IPS-18c (cell line): Measurements from ENCODE around the gene CHAF1B.
"Not testable (repeated sequence)": the region's sequence is repeated elsewhere in the genome, so short reads cannot be mapped to it uniquely, and the experiment has no call there.

Experiments
- H3K4me3 ChIP-seq: 2 replicates; pipeline ENCODE4 v1.7.0; 2013; ENCODE audit warnings: low read depth, mild to moderate bottlenecking, low read length, moderate library complexity; ENCODE audit not compliant: insufficient read depth
- H3K9me3 ChIP-seq: one replicate; pipeline ENCODE4 v1.6.1; 2013; ENCODE audit warnings: mild to moderate bottlenecking, low read length, moderate library complexity; ENCODE audit not compliant: control insufficient read depth, insufficient read depth

The CHAF1B gene

DNA sequence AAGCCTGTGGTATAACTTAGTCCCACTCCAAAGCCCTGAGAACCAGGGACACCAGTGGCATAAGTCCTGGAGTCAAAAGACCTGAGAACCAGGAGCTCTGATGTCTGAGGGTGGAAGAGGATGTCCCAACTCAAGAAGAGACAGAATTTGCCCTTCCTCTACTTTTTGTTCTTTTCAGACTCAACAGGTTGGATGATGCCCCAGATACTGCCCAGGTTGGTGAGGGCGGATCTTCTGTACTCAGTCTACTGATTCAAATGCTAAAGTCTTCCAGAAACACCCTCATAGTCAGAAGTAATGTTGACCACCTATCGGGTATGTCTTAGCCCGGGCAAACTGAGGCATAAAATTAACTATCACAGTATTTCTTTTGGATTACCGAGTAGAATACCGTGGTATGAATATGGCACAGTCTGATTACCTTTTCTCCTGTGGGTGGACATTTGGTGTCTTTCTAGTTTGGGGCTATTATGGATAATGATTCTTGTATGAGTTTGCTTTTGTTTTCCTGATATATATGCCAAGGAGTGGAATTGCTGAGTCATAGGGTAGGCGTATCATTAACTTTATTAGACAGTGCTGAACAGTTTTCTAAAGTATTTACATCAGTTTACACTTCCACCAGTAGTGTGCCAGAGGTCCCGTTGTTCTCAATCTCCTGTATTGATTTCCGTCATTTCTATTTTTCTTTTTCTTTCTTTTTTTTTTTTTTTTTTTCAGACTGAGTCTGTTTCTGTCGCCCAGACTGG lies 3.2 kb upstream of the CHAF1B start:
- H3K9me3 ChIP-seq: no peaks in the 10 kb centered on the region

DNA sequence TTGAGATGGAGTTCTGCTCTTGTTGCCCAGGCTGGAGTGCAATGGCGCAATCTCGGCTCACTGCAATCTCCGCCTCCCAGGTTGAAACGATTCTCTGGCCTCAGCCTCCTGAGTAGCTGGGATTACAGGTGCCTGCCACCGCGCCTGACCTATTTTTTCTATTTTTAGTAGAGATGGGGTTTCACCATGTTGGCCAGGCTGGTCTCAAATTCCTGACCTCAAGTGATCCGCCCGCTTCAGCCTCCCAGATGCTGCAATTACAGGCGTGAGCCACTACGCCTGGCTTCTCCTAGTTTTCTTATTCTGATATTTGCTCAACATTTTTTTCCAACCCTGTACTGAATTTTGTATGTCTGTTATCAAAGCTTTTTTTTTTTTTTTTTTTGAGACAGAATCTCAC lies 2.5 kb upstream of the CHAF1B start:
- H3K9me3 ChIP-seq, H3K4me3 ChIP-seq: not testable (repeated sequence)

More for the DNA sequence above, 3.2 kb upstream of the CHAF1B start:
- H3K4me3 ChIP-seq: no peak overlapping the region

DNA sequence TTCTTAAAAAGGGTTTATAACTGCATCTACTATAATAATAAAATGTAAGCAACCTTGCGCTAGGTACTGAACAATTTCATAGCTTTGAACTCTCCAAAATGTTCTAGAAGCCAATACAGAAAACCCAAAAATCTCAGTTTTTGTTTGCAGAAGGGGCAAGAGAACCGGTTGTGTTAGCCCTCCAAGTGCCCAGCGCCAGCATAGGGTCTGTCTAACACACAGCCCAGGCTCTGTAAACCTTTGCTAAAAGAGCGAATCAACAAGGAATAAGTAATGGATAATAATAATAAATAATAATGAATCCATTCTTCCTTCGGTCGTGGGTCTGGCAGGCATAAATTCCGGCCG lies 333 bp upstream of the CHAF1B start:
- peaks cover 2% of the 10 kb centered on the region for H3K9me3 ChIP-seq
- H3K4me3 ChIP-seq: no peak overlapping the region

DNA sequence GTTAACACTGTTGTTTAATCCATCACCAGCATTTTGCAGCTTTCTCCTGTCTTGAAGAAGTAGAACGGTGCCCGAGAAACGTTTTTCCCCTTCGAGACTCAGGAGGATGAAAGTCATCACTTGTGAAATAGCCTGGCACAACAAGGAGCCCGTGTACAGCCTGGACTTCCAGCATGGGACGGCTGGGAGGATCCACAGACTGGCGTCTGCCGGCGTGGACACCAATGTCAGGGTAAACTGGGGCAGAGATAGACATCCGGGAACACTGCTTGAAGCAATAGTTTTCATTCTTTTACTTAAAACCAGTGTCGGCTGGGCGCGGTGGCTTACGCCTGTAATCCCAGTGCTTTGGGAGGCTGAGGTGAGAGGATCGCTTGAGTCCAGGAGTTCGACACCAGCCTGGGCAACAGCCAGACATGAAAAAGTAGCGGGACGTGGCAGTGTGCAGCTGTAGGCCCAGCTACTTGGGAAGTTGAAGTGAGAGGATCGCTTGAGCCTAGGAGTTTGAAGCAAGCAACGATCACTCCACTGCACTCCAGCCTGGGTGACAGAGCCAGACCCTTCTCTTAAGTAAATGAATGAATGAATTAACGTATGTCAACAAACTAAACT lies 945 bp downstream of the CHAF1B start:
- peak overlapping the region; percentile 69 for H3K4me3 ChIP-seq
- peaks cover 2% of the 10 kb centered on the region for H3K9me3 ChIP-seq

DNA sequence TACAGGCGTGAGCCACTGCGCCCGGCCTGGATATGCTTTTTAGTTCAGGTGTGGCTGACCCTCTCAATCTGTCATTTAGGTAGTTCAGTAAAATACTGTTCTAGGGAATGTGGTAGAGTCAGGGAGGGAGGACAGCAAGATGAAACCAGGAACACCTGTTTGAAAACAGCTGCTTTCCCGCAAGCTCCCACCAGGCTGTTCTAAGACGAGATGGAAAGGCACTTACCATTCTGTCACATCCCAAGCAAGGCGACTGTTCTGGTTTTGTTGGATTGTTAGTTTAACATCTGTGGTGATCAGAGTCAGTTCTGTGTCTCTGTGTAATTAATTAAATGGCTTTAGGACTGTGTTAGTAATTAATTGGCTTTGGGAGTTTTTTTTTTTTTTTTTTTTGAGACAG lies 2.9 kb downstream of the CHAF1B start:
- Histone ChIP-seq H3K4me3 (no peak overlapping the region), H3K9me3 (peaks cover 2% of the 10 kb centered on the region)

GRCh38 chr21:36388835-36389234 lies 3.6 kb downstream of the CHAF1B start:
- Histone ChIP-seq H3K9me3 (peaks cover 2% of the 10 kb centered on the region), H3K4me3 (no peak overlapping the region)

DNA sequence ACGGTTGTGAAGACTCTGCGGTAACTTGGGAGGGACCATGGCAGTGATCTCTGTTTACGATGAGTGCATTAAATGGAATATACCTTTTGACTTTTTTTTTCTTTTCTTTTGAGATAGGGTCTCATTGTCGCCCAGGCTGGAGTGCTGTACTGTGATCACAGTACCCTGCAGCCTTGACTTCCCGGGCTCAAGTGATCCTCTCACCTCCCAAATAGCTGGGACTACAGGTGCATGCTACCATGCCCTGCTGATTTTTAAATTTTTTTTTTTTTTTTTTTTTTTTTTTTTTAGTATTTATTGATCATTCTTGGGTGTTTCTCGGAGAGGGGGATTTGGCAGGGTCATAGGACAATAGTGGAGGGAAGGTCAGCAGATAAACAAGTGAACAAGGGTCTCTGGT lies 6.5 kb downstream of the CHAF1B start:
- not testable (repeated sequence) for H3K4me3 ChIP-seq, H3K9me3 ChIP-seq

DNA sequence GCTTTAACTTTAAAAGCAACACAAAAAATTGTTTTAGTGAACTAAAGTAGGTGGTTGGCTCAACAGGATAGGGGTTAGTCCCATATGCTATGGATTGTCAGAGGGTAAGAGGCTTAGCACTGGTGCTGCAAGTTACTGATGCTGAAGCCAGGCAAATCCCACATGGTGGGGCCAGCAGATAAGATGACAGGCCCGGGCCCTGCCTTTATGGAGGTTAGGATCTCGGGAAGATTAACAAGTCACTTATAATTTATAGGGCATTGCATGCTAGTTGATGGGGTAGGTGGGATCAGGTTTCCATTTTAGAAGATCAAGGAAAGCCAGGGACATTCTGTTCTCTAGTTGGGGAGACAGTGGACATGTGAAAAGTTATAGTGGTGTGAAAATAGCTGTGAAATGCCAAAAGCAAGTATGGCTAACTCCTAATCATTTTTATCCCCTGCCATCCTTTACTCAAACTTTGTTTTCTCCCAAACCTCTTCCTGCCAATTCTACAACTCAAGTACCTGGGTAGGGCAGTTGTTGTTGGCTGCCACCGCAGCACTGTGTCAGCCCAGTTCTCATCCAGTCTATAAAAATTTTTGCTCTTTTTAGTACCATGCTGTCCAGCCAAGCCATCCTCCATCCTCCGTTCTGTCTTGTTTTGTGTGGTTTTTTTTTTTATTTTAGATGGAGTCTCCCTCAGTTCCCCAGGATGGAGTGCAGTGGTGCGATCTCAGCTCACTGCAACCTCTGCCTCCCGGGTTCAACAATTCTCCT lies 10.3 kb downstream of the CHAF1B start:
- no peak overlapping the region for H3K4me3 ChIP-seq
- peaks cover 2% of the 10 kb centered on the region for H3K9me3 ChIP-seq

- Histone ChIP-seq H3K4me3 (no peak overlapping the region), H3K9me3 (peaks cover 2% of the 10 kb centered on the region)
Observed at GRCh38 chr21:36396325-36396724, 11.1 kb downstream of the CHAF1B start.

- Histone ChIP-seq H3K4me3 (no peak overlapping the region), H3K9me3 (peaks cover 2% of the 10 kb centered on the region)
Observed at GRCh38 chr21:36396971-36397370, 11.8 kb downstream of the CHAF1B start.

- no peak overlapping the region for H3K4me3 ChIP-seq
- peaks cover 2% of the 10 kb centered on the region for H3K9me3 ChIP-seq
Observed at GRCh38 chr21:36397606-36398005, 12.4 kb downstream of the CHAF1B start.

DNA sequence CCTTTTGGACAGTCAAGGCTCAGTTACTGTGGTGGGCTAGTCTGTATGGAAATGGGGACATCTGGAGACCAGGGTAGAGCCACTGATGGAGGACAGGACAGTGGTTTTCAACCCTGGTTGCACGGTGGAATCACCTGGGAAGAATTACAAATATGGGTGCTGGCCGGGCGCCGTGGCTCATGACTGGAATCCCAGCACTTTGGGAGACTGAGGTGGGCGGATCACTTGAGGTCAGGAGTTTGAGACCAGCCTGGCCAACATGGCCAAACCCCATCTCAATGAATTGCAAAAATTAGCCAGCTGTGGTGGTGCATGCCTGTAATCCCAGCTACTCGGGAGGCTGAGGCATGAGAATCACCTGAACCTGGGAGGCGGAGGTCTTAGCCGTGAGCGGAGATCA lies 14.5 kb downstream of the CHAF1B start:
- not testable (repeated sequence) for H3K4me3 ChIP-seq, H3K9me3 ChIP-seq

DNA sequence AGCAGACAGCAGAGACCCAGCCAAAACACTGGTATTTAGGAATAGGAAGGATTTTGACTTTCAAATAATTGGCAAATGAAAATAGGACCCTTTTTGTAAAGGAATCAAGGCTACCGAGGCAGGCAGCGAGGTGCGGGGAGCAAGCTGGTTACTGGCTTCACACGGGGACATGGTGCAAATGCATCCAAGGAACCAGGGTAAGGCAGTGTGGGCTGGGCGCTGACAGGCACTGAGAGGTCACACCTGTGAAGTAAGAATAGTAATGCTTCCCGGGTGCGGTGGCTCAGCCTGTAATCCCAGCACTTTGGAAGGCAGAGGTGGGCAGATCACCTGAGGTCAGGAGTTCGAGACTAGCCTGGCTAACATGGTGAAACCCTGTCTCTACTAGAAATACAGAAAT lies 15.5 kb downstream of the CHAF1B start:
- Histone ChIP-seq H3K4me3 (no peak overlapping the region), H3K9me3 (peaks cover 2% of the 10 kb centered on the region)

- H3K9me3 ChIP-seq: no peaks in the 10 kb centered on the region
- H3K4me3 ChIP-seq: no peak overlapping the region
Observed at GRCh38 chr21:36402339-36402738, 17.1 kb downstream of the CHAF1B start.

GRCh38 chr21:36403713-36404112 lies 18.5 kb downstream of the CHAF1B start:
- Histone ChIP-seq H3K9me3 (no peaks in the 10 kb centered on the region), H3K4me3 (no peak overlapping the region)

- Histone ChIP-seq H3K4me3 (no peak overlapping the region), H3K9me3 (no peaks in the 10 kb centered on the region)
Observed at GRCh38 chr21:36408568-36408967, 23.4 kb downstream of the CHAF1B start.

- Histone ChIP-seq H3K9me3 (no peaks in the 10 kb centered on the region), H3K4me3 (no peak overlapping the region)
Observed at GRCh38 chr21:36411301-36411700, 26.1 kb downstream of the CHAF1B start.

DNA sequence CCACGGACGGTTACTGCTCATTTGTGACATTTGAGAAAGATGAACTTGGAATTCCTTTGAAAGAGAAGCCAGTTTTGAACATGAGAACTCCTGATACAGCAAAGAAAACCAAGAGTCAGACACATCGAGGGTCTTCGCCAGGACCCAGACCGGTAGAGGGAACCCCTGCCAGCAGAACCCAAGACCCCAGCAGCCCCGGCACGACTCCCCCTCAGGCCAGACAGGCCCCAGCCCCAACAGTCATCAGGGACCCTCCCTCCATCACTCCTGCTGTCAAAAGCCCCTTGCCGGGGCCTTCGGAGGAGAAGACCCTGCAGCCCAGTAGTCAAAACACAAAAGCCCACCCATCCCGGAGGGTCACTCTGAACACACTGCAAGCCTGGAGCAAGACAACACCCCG lies 27.7 kb downstream of the CHAF1B start:
- no peak overlapping the region for H3K4me3 ChIP-seq
- H3K9me3 ChIP-seq: no peaks in the 10 kb centered on the region
